GM10266 (cell line): ENCODE measurements around the gene FUT1.

Experiments used
- DNase-seq: peaks from one replicate; pipeline ENCODE4 v3.0.0; 2012; ENCODE audit errors: extremely low spot score
- TF ChIP-seq, protein P1 (sequence below): IDR thresholded peaks from 2 replicates; pipeline ENCODE4 v1.5.1; 2012; ENCODE audit warnings: mild to moderate bottlenecking, low read depth; ENCODE audit not compliant: control insufficient read depth, insufficient read depth; ENCODE audit errors: missing control alignments

FUT1 gene

DNA sequence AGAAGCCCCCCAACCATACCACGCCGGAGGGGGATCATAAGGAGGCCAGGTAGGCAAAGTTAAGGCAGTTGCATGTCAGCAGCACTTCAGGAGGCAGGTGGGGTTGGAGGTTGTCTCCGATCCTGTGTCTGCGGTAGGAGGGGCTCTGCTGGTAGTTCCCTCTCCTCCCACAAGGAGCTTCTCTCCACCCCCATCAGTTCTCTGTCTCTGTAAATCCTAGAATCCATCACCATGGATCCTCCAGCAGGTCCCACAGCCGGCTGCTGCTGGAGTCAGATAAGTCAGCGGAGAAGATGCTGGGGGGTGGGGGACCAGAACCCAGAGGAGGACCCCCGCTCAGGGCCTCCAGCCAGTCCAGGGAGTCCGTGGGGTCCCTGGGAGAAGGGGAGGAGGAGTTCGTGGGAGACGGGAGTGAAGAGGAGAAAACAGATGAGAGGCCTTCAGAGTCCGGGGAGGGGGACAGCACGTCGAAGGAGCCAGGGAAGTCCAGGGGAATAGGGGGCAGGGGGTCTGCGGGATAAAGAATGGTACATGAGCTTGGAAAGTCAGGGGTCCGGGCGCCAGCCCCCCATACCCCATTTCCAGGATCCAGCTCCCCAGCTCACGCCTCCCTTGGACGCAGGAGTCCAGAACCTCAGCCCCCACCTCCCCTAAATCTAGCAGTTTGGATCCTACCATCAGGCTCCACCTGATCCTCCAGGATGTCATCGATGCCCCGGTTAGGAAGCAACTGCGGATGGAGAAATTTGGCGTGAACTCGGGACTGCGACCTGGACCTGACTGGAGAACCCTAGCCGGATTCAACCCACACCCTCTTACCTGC, 39.2 kb downstream of the FUT1 start:
- no peak for DNase-seq
- TF ChIP-seq, protein P1, sequence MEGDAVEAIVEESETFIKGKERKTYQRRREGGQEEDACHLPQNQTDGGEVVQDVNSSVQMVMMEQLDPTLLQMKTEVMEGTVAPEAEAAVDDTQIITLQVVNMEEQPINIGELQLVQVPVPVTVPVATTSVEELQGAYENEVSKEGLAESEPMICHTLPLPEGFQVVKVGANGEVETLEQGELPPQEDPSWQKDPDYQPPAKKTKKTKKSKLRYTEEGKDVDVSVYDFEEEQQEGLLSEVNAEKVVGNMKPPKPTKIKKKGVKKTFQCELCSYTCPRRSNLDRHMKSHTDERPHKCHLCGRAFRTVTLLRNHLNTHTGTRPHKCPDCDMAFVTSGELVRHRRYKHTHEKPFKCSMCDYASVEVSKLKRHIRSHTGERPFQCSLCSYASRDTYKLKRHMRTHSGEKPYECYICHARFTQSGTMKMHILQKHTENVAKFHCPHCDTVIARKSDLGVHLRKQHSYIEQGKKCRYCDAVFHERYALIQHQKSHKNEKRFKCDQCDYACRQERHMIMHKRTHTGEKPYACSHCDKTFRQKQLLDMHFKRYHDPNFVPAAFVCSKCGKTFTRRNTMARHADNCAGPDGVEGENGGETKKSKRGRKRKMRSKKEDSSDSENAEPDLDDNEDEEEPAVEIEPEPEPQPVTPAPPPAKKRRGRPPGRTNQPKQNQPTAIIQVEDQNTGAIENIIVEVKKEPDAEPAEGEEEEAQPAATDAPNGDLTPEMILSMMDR = no peak

DNA sequence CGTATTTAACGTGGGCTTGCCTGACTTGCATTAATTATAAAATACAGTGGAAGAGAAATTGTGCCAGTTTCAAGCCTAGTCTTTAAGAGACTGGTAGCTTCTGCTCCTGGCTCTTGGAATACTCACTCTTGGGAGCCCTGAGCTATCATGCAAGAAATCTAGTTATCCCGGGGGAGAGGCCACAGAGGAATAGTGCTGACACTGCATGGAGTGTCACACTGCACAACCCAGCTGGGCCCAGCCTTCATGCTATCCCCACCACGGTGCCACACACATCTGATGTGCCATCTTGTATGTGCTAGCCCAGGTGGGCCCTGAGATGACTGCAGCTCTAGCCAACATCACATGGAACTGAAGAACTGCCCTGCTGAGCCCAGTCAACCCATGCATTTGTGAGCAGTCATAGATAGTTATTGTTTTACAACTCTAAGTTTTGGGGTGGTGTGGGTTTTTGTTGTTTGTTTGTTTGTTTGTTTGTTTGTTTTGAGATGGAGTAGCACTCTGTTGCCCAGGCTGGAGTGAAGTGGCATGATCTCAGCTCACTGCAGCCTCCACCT, 41.3 kb downstream of the FUT1 start:
- TF ChIP-seq, protein P1 = no peak
- no peak for DNase-seq

DNA sequence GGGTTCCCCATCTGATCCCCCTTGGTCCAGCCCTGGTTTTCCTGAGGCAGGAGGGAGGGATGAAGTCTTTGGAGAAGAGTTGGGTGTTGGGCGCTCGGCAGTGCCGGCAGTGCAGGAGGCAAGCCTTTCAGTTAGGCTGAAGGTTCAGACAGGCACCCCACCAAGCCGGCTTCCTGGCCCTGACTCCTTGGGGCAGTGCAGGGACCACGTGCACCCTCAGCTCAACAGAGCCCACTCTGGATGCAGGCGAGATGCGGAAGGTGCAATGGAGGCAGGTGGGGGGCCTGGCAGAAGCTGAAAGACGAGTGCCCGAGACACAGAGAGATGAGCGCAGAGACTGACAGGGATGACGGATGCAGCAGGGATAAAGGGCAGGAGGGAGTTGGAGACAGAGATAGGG, 44.0 kb downstream of the FUT1 start:
- no peak for DNase-seq
- TF ChIP-seq, protein P1 = no peak

DNA sequence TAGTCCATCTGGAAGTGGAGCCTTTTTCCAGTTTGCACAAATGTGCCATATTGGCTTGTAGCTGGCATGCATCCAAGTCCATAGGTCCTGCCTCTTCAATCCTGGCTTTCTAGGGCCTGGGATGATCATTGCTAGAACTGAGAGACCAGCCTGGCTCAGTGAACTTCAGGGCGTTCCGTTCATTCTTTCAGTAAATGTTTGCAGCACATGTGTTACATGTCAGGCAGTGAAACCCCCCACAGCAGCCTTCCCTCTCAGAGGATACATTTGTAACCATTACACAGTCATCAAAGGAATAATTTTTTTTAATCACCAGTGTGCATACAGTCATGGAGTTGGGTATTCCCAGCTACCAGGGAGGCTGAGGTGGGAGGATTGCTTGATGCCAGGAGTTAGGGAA, 47.0 kb downstream of the FUT1 start:
- DNase-seq = no peak
- TF ChIP-seq, protein P1 = no peak

DNA sequence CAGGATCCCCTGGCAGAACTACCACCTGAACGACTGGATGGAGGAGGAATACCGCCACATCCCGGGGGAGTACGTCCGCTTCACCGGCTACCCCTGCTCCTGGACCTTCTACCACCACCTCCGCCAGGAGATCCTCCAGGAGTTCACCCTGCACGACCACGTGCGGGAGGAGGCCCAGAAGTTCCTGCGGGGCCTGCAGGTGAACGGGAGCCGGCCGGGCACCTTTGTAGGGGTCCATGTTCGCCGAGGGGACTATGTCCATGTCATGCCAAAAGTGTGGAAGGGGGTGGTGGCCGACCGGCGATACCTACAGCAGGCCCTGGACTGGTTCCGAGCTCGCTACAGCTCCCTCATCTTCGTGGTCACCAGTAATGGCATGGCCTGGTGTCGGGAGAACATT, 49.1 kb downstream of the FUT1 start:
- no peak for DNase-seq
- TF ChIP-seq, protein P1 = no peak

DNA sequence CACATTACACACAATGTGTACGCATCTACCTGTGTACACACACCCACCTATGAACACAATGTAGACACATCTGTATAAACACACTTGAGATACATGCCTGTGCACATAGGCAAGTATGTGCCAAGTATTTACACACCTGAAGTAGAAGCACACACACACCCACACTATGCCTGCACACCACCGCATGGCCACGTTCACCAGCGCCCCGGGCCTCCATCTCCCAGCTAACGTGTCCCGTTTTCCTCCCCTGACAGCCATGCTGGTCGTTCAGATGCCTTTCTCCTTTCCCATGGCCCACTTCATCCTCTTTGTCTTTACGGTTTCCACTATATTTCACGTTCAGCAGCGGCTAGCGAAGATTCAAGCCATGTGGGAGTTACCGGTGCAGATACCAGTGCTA, 49.7 kb downstream of the FUT1 start:
- DNase-seq = no peak
- TF ChIP-seq, protein P1 = no peak

DNA sequence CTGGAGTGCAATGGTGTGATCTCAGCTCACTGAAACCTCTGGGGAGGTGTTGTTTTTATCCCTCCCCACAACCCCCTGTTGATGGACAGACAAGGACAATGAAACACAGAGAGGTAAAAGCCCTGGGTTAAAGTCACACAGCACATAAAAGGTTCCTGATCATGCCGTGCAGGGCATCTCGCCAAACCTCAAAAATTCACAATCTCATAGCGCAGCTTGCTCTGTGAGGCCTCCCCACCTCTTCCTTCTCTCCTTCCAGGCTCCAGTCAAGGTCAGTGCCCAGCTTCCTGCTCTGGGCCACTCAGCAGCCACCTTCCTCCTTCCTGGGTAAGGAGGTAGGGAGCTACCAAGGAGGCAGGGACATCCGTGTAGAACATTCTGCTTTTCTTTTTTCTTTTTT, 54.4 kb downstream of the FUT1 start:
- TF ChIP-seq, protein P1 = no peak
- no peak for DNase-seq
